Spleen (tissue), 11 donors: Measurements from ENCODE around the gene MASP2. TPM values are rescaled to one million over a fixed set of nuclear protein-coding genes. Genes with fewer than 3 reads are reported as not detected.

Experiments
- DNase-seq: peaks from one replicate; pipeline ENCODE4 v3.0.0-alpha.2; 2020
- H3K27ac ChIP-seq, 8 donors: fragments of 200-600 bp; sonication (generic) in 7 of 8; 1 replicate in 4 of 8; 2 replicates in 4 of 8; pipeline versions ENCODE4 v1.5.0 to v1.8.0; 2016 to 2021; ENCODE audit warnings: inconsistent platforms in 4 of 8, mild to moderate bottlenecking in 4 of 8, moderate library complexity in 1 of 8
- H3K27me3 ChIP-seq, 7 donors: fragments of 200-600 bp; sonication (generic) in 6 of 7; replicated peaks in 1 of 7; 1 replicate in 4 of 7; 2 replicates in 3 of 7; pipeline versions ENCODE4 v1.5.0 to v1.8.0; 2016 to 2021; ENCODE audit warnings: inconsistent platforms in 3 of 7, mild to moderate bottlenecking in 1 of 7
- H3K36me3 ChIP-seq, 6 donors: fragments of 200-600 bp; sonication (generic) in 5 of 6; 1 replicate in 4 of 6; 2 replicates in 2 of 6; pipeline versions ENCODE4 v1.5.0 to v1.8.0; 2016 to 2021; ENCODE audit warnings: inconsistent platforms in 2 of 6
- H3K4me1 ChIP-seq, 6 donors: fragments of 200-600 bp; sonication (generic) in 5 of 6; 1 replicate in 3 of 6; 2 replicates in 3 of 6; pipeline versions ENCODE4 v1.5.0 to v1.8.0; 2016 to 2021; ENCODE audit warnings: inconsistent platforms in 3 of 6
- H3K4me3 ChIP-seq, 8 donors: fragments of 200-600 bp; sonication (generic) in 7 of 8; 1 replicate in 4 of 8; 2 replicates in 4 of 8; pipeline versions ENCODE4 v1.5.0 to v1.8.0; 2016 to 2021; ENCODE audit warnings: inconsistent platforms in 4 of 8, mild to moderate bottlenecking in 4 of 8, moderate library complexity in 2 of 8
- H3K9me3 ChIP-seq, 8 donors: fragments of 200-600 bp; sonication (generic) in 7 of 8; 1 replicate in 4 of 8; 2 replicates in 4 of 8; pipeline versions ENCODE4 v1.5.0 to v1.8.0; 2016 to 2021; ENCODE audit warnings: inconsistent platforms in 4 of 8
- POLR2A ChIP-seq, 3 donors: fragments of 450-650 bp; IDR thresholded peaks; one replicate each; pipeline ENCODE4 v1.5.1; 2017; ENCODE audit warnings: antibody characterized with exemption in 3 of 3, mild to moderate bottlenecking in 1 of 3
- POLR2AphosphoS5 ChIP-seq, 3 donors: sonication (generic); formaldehyde crosslinking; IDR thresholded peaks; one replicate each; pipeline ENCODE4 v1.5.1; 2017; ENCODE audit warnings: antibody characterized with exemption in 3 of 3
- WGBS, 5 donors: extraction: QIAGEN DNeasy Blood & Tissue Kit in 3 of 5; methylation state at CpG; one replicate each; pipeline versions ENCODE4 v1.1.5 to v1.1.7; 2013 to 2018; 5-methylcytosine and 5-hydroxymethylcytosine counted together
- intact Hi-C: fragments of 100-400 bp; cut with DNase I; formaldehyde crosslinking; loops from one replicate; pipeline ENCODE4 v1.15.0; 2023; ENCODE audit warnings: low total_unique reads
- polyA plus RNA-seq, 3 donors: library from polyadenylated mRNA; stranded (reverse); fragments of 200-250 nt; gene quantifications; one replicate each; pipeline ENCODE4 v1.2.1, GENCODE V29; 2013
- total RNA-seq, 7 donors: library from RNA; depleted of rRNA in 3 of 7; stranded (reverse); fragments of >200 nt in 3 of 7; fragmentation: NEBNext Ultra II Directional in 4 of 7; extraction: Animal tissue kit (Norgen Biotek cat#: 25700) in 4 of 7; gene quantifications; one replicate each; pipeline versions ENCODE4 v1.1.0 to v1.2.1, GENCODE V29; 2016 to 2021
- TF ChIP-seq, protein P1 (sequence below), 11 experiments: fragments of 200-600 bp in 7 of 11; fragments of 450-650 bp in 4 of 11; sonication (generic) in 4 of 11; IDR thresholded peaks in 8 of 11; conservative IDR thresholded peaks in 3 of 11; 1 replicate in 7 of 11; 2 replicates in 4 of 11; pipeline versions ENCODE4 v1.4.0 to v1.8.0; 2016 to 2021; ENCODE audit warnings: antibody characterized with exemption in 11 of 11, inconsistent platforms in 4 of 11, mild to moderate bottlenecking in 1 of 11
- donor health status: healthy with polysubstance abuse.
- donor health status: DM: no; HTN: no; CAD: no; lungs with moderate emphysema.
- donor health status: DM: no; HTN: no; CAD: no.
- donor health status: Bipolar disorder and iron deficiency.
- donor health status: healthy.
- donor health status: DM: no; HTN: no; CAD: no.
- donor health status: DM: yes; HTN: yes; CAD: no.

The MASP2 gene
- total and polyA plus RNA-seq, 10 donors, result 0.06 TPM; not detected in 9

DNA sequence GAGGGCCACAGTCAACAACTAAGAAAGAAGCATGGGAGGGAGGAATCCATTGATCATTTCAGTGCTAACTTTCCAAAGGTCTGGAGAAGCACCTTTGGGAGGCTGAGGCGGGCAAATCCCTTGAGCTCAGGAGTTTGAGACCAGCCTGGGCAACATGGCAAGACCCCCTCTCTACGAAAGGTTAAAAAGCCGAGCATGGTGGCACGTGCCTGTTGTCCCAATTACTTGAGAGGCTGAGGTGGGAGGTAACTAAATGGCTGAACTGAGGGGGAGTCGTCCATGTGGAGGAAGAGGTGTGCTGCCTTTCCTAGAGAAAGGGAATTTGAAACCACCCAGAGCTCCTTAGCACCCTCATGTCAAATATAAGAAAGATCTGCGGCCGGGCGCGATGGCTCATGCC lies 16.2 kb downstream of the MASP2 start:
- H3K27ac ChIP-seq, result no peak overlapping the region
- no peaks in the 10 kb centered on the region for H3K4me1 ChIP-seq
- no peak overlapping the region for H3K4me3 ChIP-seq
- no peaks in the 10 kb centered on the region for H3K27me3 ChIP-seq
- TF ChIP-seq POLR2AphosphoS5 (IDR thresholded peaks at IDR 0.05), result peak in 2 of 3 donors; percentile 26 to 35
- TF ChIP-seq, protein P1, sequence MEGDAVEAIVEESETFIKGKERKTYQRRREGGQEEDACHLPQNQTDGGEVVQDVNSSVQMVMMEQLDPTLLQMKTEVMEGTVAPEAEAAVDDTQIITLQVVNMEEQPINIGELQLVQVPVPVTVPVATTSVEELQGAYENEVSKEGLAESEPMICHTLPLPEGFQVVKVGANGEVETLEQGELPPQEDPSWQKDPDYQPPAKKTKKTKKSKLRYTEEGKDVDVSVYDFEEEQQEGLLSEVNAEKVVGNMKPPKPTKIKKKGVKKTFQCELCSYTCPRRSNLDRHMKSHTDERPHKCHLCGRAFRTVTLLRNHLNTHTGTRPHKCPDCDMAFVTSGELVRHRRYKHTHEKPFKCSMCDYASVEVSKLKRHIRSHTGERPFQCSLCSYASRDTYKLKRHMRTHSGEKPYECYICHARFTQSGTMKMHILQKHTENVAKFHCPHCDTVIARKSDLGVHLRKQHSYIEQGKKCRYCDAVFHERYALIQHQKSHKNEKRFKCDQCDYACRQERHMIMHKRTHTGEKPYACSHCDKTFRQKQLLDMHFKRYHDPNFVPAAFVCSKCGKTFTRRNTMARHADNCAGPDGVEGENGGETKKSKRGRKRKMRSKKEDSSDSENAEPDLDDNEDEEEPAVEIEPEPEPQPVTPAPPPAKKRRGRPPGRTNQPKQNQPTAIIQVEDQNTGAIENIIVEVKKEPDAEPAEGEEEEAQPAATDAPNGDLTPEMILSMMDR (IDR thresholded peaks at IDR 0.05 in 8 of 11, conservative IDR thresholded peaks at IDR 0.05 in 3 of 11), result no peak
- intact Hi-C loops, result no loop called here
- H3K36me3 ChIP-seq, result peaks cover 0 to 51% (median 23%) of the 10 kb centered on the region in 6 donors
- no peaks in the 10 kb centered on the region for H3K9me3 ChIP-seq
- no peak for DNase-seq
- WGBS, 5 donors, result 91 to 96% (median 94%) methylated on average over 9 of the region's 9 CpGs

DNA sequence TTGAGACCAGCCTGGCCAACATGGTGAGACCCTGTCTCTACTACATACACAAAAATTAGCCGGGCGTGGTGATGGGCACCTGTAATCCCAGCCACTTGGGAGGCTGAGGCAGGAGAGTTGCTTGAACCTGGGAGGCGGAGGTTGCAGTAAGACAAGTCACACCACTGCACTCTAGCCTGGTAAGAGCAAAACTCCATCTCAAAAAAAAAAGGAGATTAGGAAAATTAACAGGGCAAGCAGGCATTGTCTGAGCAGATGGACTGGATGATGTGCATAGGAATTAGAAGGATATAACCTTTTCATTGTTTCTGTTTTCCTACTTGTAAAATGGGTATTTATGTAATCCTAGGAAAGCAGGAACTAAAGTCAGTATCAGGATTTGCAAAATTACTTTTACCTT lies 19.0 kb downstream of the MASP2 start:
- peaks cover 0 to 79% (median 49%) of the 10 kb centered on the region in 6 donors for H3K36me3 ChIP-seq

DNA sequence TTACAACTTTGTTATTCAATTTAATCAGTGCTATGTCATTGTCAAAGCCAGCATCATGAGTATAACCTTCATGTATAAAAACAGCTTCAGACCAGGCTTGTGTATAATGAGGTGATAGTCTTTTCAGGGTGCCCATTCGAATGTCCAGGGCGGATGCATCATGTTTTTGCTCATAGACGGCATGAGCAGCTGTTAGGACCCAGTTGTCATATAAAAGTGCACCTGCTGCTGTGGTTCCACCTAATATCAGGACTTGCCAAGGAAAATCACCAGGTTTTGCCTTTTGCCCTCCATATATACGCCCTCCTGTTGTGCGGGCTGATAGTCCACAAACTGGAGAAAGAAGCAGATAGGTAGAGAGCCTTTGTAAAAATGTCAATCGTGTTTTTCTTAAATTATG lies 19.7 kb downstream of the MASP2 start:
- TF ChIP-seq POLR2AphosphoS5 (IDR thresholded peaks at IDR 0.05) (peak in 1 of 3 donors; percentile 1), POLR2A (IDR thresholded peaks at IDR 0.05) (no peak)
- Histone ChIP-seq H3K4me3 (no peak overlapping the region), H3K27me3 (no peaks in the 10 kb centered on the region), H3K4me1 (peaks cover 0 to 11% (median 0%) of the 10 kb centered on the region in 6 donors), H3K36me3 (peaks cover 0 to 86% (median 56%) of the 10 kb centered on the region in 6 donors), H3K27ac (no peak overlapping the region), H3K9me3 (no peaks in the 10 kb centered on the region)
- no peak for DNase-seq
- intact Hi-C loops, result no loop called here
- whole genome bisulfite sequencing, 5 donors, result 77 to 84% (median 79%) methylated on average over 6 of the region's 6 CpGs

More for the DNA sequence above, 19.0 kb downstream of the MASP2 start:
- TF ChIP-seq POLR2AphosphoS5 (IDR thresholded peaks at IDR 0.05) (no peak), POLR2A (IDR thresholded peaks at IDR 0.05) (no peak)
- TF ChIP-seq, protein P1 (IDR thresholded peaks at IDR 0.05 in 8 of 11, conservative IDR thresholded peaks at IDR 0.05 in 3 of 11), result no peak
- H3K4me3 ChIP-seq, result no peak overlapping the region
- H3K4me1 ChIP-seq, result peaks cover 0 to 11% (median 0%) of the 10 kb centered on the region in 6 donors
- no peak overlapping the region for H3K27ac ChIP-seq
- H3K9me3 ChIP-seq, result no peaks in the 10 kb centered on the region
- no peaks in the 10 kb centered on the region for H3K27me3 ChIP-seq
- 95 to 98% (median 97%) methylated on average over 3 of the region's 3 CpGs for WGBS, 5 donors
- DNase-seq, result no peak
- intact Hi-C loops, result no loop called here

DNA sequence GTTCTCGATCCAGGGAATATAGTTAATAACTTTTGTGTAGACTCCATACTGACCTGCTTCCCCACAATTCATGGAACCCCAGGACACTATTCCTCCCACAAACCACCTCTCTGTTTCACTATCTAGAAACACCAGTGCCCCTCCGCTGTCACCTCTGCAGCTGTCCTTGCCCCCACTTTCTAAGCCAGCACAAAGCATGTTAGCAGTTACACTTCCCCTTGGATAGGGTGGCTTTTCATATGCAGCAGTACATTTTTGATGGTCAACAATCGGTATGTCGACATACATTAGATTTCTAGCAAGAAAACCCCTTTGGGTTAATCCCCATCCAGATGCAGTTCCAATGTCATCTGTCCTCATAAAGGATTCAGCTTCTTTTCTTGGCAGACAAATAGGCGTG lies 20.1 kb downstream of the MASP2 start:
- H3K27ac ChIP-seq, result no peak overlapping the region
- no peak overlapping the region for H3K4me3 ChIP-seq
- DNase-seq, result no peak
- TF ChIP-seq, protein P1 (IDR thresholded peaks at IDR 0.05 in 8 of 11, conservative IDR thresholded peaks at IDR 0.05 in 3 of 11), result no peak
- no peak for TF ChIP-seq POLR2A (IDR thresholded peaks at IDR 0.05)
- no peak for TF ChIP-seq POLR2AphosphoS5 (IDR thresholded peaks at IDR 0.05)
- intact Hi-C loops, result no loop called here
- no peaks in the 10 kb centered on the region for H3K27me3 ChIP-seq
- H3K9me3 ChIP-seq, result no peaks in the 10 kb centered on the region
- WGBS, 5 donors, result 89 to 95% (median 92%) methylated on average over 5 of the region's 5 CpGs
- peaks cover 0 to 91% (median 60%) of the 10 kb centered on the region in 6 donors for H3K36me3 ChIP-seq
- H3K4me1 ChIP-seq, result peaks cover 0 to 11% (median 0%) of the 10 kb centered on the region in 6 donors

DNA sequence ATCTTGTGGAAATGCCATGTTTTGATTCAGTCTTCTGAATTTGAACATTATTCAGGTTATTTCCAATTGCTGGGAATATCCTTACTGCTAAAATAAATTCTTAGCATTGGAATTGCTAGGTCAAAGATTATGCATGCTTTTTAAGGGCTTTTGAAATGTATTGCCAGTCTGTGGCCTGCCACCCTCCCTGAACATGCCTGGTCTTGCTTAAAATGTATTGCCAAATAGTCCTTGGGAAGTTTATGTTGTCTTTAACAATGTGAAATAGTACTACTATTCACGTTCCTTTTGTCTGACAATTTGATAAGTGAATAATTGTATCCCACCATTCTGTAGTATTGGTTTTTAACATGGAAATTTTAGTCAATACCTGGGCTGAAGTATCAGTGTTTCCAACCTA lies 21.0 kb downstream of the MASP2 start:
- no peaks in the 10 kb centered on the region for H3K27me3 ChIP-seq
- intact Hi-C loops, result no loop called here
- TF ChIP-seq POLR2A (IDR thresholded peaks at IDR 0.05) (no peak), POLR2AphosphoS5 (IDR thresholded peaks at IDR 0.05) (no peak)
- TF ChIP-seq, protein P1 (IDR thresholded peaks at IDR 0.05 in 8 of 11, conservative IDR thresholded peaks at IDR 0.05 in 3 of 11), result no peak
- no peaks in the 10 kb centered on the region for H3K9me3 ChIP-seq
- peaks cover 0 to 15% (median 0%) of the 10 kb centered on the region in 6 donors for H3K4me1 ChIP-seq
- peaks cover 0 to 99% (median 68%) of the 10 kb centered on the region in 6 donors for H3K36me3 ChIP-seq
- no peak for DNase-seq
- WGBS, 5 donors, result 75 to 89% (median 79%) methylated on average over 1 of the region's 1 CpG
- no peak overlapping the region for H3K4me3 ChIP-seq
- H3K27ac ChIP-seq, result no peak overlapping the region
